HepG2 (cell line): ENCODE results near the gene SLIT3. TPM values are rescaled to one million over a fixed set of nuclear protein-coding genes. Genes with fewer than 3 reads are reported as not detected.

Source experiments
- ATAC-seq: fragments of 200-7000 bp; cut with Tn5 transposase; 3 replicates; pipeline ENCODE4 v1.9.1; 2020; ENCODE audit warnings: mild to moderate bottlenecking, moderate library complexity
- BruUV-seq: library from RNA; stranded (reverse); fragments of 400-500 nt; replicated peaks from 2 replicates; lab custom pipeline; 2021; lab: Mats Ljungman, UMichigan
- CTCF ChIA-PET: fragments of 300-600 bp; formaldehyde crosslinking; extraction: SDS; loops from one replicate; lab custom pipeline; 2021; ENCODE audit warnings: low total read pairs, inconsistent platforms, low intra/inter-chr PET ratio; lab: Yijun Ruan, JAX
- POLR2A ChIA-PET: fragments of 350-600 bp; sonication (Branson Sonifier 250); formaldehyde crosslinking; loops from one replicate; lab custom pipeline; 2020; ENCODE audit warnings: antibody characterized with exemption, inconsistent platforms; lab: Yijun Ruan, JAX
- DNase-seq: peaks from one replicate; pipeline ENCODE4 v3.0.0-alpha.2; 2015; ENCODE audit warnings: low spot score
- FAIRE-seq: peaks from 3 replicates; lab custom pipeline; 2011; peaks lifted over from hg19 to GRCh38; lab: Jason Lieb, UNC
- H2AFZ ChIP-seq: one replicate; pipeline ENCODE4 v1.6.1; 2011; ENCODE audit warnings: low read length, inconsistent platforms
- H3K27ac ChIP-seq: fragments of 300-600 bp; 3 replicates; pipeline ENCODE4 v1.8.0; 2011; ENCODE audit warnings: mixed run types, mild to moderate bottlenecking, mixed read lengths, low read length, inconsistent platforms; ENCODE audit not compliant: insufficient read depth; ENCODE audit errors: extremely low read length
- H3K27me3 ChIP-seq, 2 experiments: fragments of 200-600 bp in 1 of 2; 2 replicates in 1 of 2; 3 replicates in 1 of 2; pipeline versions ENCODE4 v1.6.0 to v1.8.0; 2011; ENCODE audit warnings: low read length in 2 of 2, mild to moderate bottlenecking in 2 of 2, moderate library complexity in 2 of 2, inconsistent platforms in 1 of 2; ENCODE audit not compliant: insufficient read depth in 2 of 2, control insufficient read depth in 1 of 2
- H3K36me3 ChIP-seq, 2 experiments: fragments of 200-600 bp in 1 of 2; replicated peaks in 1 of 2; 2 replicates in 1 of 2; 3 replicates in 1 of 2; pipeline versions ENCODE4 v1.5.1 to v1.8.0; 2011; ENCODE audit warnings: low read length in 2 of 2, inconsistent platforms in 1 of 2; ENCODE audit not compliant: insufficient read depth in 2 of 2, control insufficient read depth in 1 of 2
- H3K4me1 ChIP-seq: 2 replicates; pipeline ENCODE4 v1.5.1; 2012; ENCODE audit warnings: low read length, inconsistent platforms; ENCODE audit not compliant: insufficient read depth
- H3K4me2 ChIP-seq: 2 replicates; pipeline ENCODE4 v1.6.0; 2011; ENCODE audit warnings: low read depth, low read length, inconsistent platforms
- H3K4me3 ChIP-seq, 3 experiments: fragments of 200-600 bp in 1 of 3; sonication (generic), shearing (Covaris generic) in 1 of 3; replicated peaks in 1 of 3; 2 replicates each; pipeline ENCODE4 v1.5.1; 2011 to 2016; ENCODE audit warnings: low read length in 3 of 3, inconsistent platforms in 2 of 3, low read depth in 2 of 3, mild to moderate bottlenecking in 2 of 3, control low read depth in 1 of 3, mixed read lengths in 1 of 3; ENCODE audit not compliant: insufficient read depth in 1 of 3
- H3K79me2 ChIP-seq: one replicate; pipeline ENCODE4 v1.6.1; 2011; ENCODE audit warnings: low read length, inconsistent platforms; ENCODE audit not compliant: insufficient read depth
- H3K9ac ChIP-seq: 2 replicates; pipeline ENCODE4 v1.6.0; 2011; ENCODE audit warnings: mild to moderate bottlenecking, low read depth, low read length, inconsistent platforms; ENCODE audit not compliant: insufficient read depth
- H3K9me3 ChIP-seq: 2 replicates; pipeline ENCODE4 v1.5.1; 2012; ENCODE audit warnings: mild to moderate bottlenecking, low read length
- H4K20me1 ChIP-seq: 2 replicates; pipeline ENCODE4 v1.6.0; 2011; ENCODE audit warnings: inconsistent platforms, mild to moderate bottlenecking, low read length, moderate library complexity; ENCODE audit not compliant: insufficient read depth
- DNMT3B ChIP-seq: conservative IDR thresholded peaks from 2 replicates; pipeline ENCODE4 v1.6.1; 2016; ENCODE audit warnings: missing biosample characterization, control low read depth
- MXD1 ChIP-seq: sonication (generic); formaldehyde crosslinking; IDR thresholded peaks from 2 replicates; pipeline ENCODE4 v1.4.0; 2020; ENCODE audit warnings: mild to moderate bottlenecking, missing genetic modification reagents
- PHF21A ChIP-seq: sonication (generic); formaldehyde crosslinking; IDR thresholded peaks from 2 replicates; pipeline ENCODE4 v1.5.0; 2020; ENCODE audit warnings: mild to moderate bottlenecking, missing genetic modification reagents
- ZHX2 ChIP-seq, 2 experiments: sonication (generic) in 1 of 2; formaldehyde crosslinking in 1 of 2; IDR thresholded peaks; 2 replicates each; pipeline versions ENCODE4 v1.6.1 to v1.9.0; 2014 to 2022; ENCODE audit warnings: antibody characterized with exemption in 1 of 2, borderline replicate concordance in 1 of 2, inconsistent platforms in 1 of 2, low read depth in 1 of 2, missing genetic modification reagents in 1 of 2
- ZMAT3 ChIP-seq: sonication (generic); formaldehyde crosslinking; conservative IDR thresholded peaks from 2 replicates; pipeline ENCODE4 v1.7.0; 2021; ENCODE audit warnings: missing genetic modification reagents
- ZNF160 ChIP-seq: sonication (generic); formaldehyde crosslinking; IDR thresholded peaks from 2 replicates; pipeline ENCODE4 v1.8.0; 2022; ENCODE audit warnings: mild to moderate bottlenecking, inconsistent platforms, missing genetic modification reagents
- ZNF331 ChIP-seq: sonication (generic); formaldehyde crosslinking; IDR thresholded peaks from 2 replicates; pipeline ENCODE4 v1.4.0; 2020; ENCODE audit warnings: missing genetic modification reagents
- ZNF512 ChIP-seq: sonication (generic); formaldehyde crosslinking; IDR thresholded peaks from 2 replicates; pipeline ENCODE4 v1.4.0; 2020; ENCODE audit warnings: mild to moderate bottlenecking, missing genetic modification reagents
- ZSCAN12 ChIP-seq: sonication (generic); formaldehyde crosslinking; IDR thresholded peaks from 2 replicates; pipeline ENCODE4 v1.9.0; 2021; ENCODE audit warnings: mild to moderate bottlenecking, missing genetic modification reagents
- ZSCAN30 ChIP-seq: sonication (generic); formaldehyde crosslinking; IDR thresholded peaks from 2 replicates; pipeline ENCODE4 v1.5.0; 2020; ENCODE audit warnings: mild to moderate bottlenecking, missing genetic modification reagents
- WGBS: methylation state at CpG from one replicate; pipeline ENCODE4 v1.1.6; 2017; ENCODE audit warnings: low lambda C conversion rate; 5-methylcytosine and 5-hydroxymethylcytosine counted together
- in situ Hi-C: cut with HindIII; loops from 2 replicates; pipeline ENCODE4 v1.10.0; 2017; ENCODE audit warnings: low pct_unique_long_range_greater_than_20kb; ENCODE audit not compliant: extremely low pct_ligation_motif_present
- intact Hi-C: fragments of 100-400 bp; cut with micrococcal nuclease; formaldehyde crosslinking; loops from one replicate; pipeline ENCODE4 v1.10.0; 2022; ENCODE audit not compliant: unreplicated experiment
- polyA plus RNA-seq, 8 experiments: library from polyadenylated mRNA; depleted of rRNA in 3 of 8; stranded (reverse) in 7 of 8; unstranded in 1 of 8; fragments of >200 nt; fragmentation: Illumina TruSeq in 4 of 8; extraction: Trizol in 4 of 8; gene quantifications; 2 replicates each; pipeline versions ENCODE4 v1.2.1 to v1.2.3, GENCODE V29; 2011 to 2016; ENCODE audit warnings: low read depth in 4 of 8, missing spikeins in 1 of 8, mixed read lengths in 1 of 8; ENCODE audit not compliant: insufficient read depth in 1 of 8
- total RNA-seq, 5 experiments: library from RNA; depleted of rRNA; stranded (reverse); fragments of >200 nt; fragmentation: Illumina TruSeq; extraction: Trizol; gene quantifications; 2 replicates each; pipeline ENCODE4 v1.2.3, GENCODE V29; 2016; ENCODE audit warnings: low read depth in 1 of 5

SLIT3 gene
- total and polyA plus RNA-seq, 2 of the 13 experiments (the other 11 are each of a cell fraction or from before 2014, with no cell fraction given): not detected

DNA sequence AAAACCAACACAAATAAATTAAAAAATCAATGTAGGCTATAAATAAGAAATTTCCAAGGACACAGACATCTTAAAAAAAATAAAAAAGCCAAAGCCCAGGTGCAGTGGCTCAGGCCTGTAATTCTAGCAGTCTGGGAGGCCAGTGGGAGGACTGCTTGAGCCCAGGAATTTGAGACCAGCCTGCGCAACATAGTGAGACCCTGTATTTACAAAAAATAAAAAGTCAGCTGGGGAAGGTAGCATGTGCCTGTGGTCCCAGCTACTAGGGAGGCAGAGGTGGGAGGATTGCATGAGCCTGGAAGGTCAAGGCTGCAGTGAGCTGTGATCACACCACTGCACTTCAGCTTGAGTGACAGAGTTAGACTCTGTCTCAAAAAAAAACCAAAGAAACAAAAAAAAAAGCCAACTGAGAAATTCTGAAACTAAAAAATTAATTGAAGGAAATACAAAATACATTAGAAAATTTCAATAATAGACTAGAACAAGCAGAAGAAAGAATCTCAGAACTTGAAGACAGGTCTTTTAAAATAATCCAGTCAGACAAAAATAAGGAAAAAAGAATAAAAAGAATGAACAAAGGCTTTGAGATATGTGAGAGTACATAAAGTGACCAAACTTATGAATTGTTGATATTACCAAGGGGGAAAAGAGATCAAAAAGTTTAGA lies 572.3 kb downstream of the SLIT3 start:
- FAIRE-seq (no peak), ATAC-seq (no peak), DNase-seq (no peak)
- H3K27ac ChIP-seq: no peak overlapping the region
- H3K4me1 ChIP-seq: no peaks in the 10 kb centered on the region
- CTCF ChIA-PET: no interaction called here
- intact Hi-C loops (no loop called here), in situ Hi-C loops (no loop called here)
- H2AFZ ChIP-seq: no peak overlapping the region
- no peaks in the 10 kb centered on the region for H3K36me3 ChIP-seq
- H4K20me1 ChIP-seq: no peaks in the 10 kb centered on the region
- H3K4me3 ChIP-seq: no peak overlapping the region
- WGBS: 35% methylated on average over 1 of the region's 1 CpG
- H3K9ac ChIP-seq: no peak overlapping the region
- peak; percentile 81; the same call in 1 of the 2 replicates for TF ChIP-seq ZNF160 (CRISPR knock-in tag)
- no peak for TF ChIP-seq PHF21A
- TF ChIP-seq ZMAT3 (CRISPR knock-in tag): no peak
- no peak for TF ChIP-seq ZSCAN30 (CRISPR knock-in tag)
- TF ChIP-seq MXD1: no peak
- no peaks in the 10 kb centered on the region; a peak in 1 of 5 replicates for H3K27me3 ChIP-seq
- POLR2A ChIA-PET: no interaction called here
- no peaks in the 10 kb centered on the region for H3K9me3 ChIP-seq
- H3K4me2 ChIP-seq: no peak overlapping the region
- H3K79me2 ChIP-seq: no peaks in the 10 kb centered on the region
- BruUV-seq: no TSS peak

- 0% methylated on average over 1 of the region's 2 CpGs for WGBS
- ChIA-PET CTCF (no interaction called here), POLR2A (no interaction called here)
- TF ChIP-seq ZHX2 (IDR thresholded peaks at IDR 0.05; ENCODE audit: low read depth): no peak
- TF ChIP-seq ZHX2 (CRISPR knock-in tag; IDR thresholded peaks at IDR 0.05; ENCODE audit: borderline replicate concordance): no peak
- no peak for TF ChIP-seq DNMT3B (CRISPR knock-in tag)
- TF ChIP-seq ZNF331 (CRISPR knock-in tag): no peak
- TF ChIP-seq ZNF512 (CRISPR knock-in tag): no peak
- no peak for TF ChIP-seq ZSCAN12
Measured at GRCh38 chr5:168727547-168727946, 573.4 kb downstream of the SLIT3 start.

More at GRCh38 chr5:168727547-168727946, 573.4 kb downstream of the SLIT3 start:
- H3K9ac ChIP-seq: no peak overlapping the region
- no peak for DNase-seq
- no peaks in the 10 kb centered on the region for H3K4me1 ChIP-seq
- BruUV-seq: no TSS peak
- no peak overlapping the region for H3K27ac ChIP-seq
- no peaks in the 10 kb centered on the region for H3K79me2 ChIP-seq
- H3K4me2 ChIP-seq: no peak overlapping the region
- in situ Hi-C loops (no loop called here), intact Hi-C loops (no loop called here)
- no peaks in the 10 kb centered on the region; a peak in 1 of 5 replicates for H3K27me3 ChIP-seq
- H3K36me3 ChIP-seq: no peaks in the 10 kb centered on the region
- H4K20me1 ChIP-seq: no peaks in the 10 kb centered on the region
- no peak overlapping the region for H2AFZ ChIP-seq
- no peak for FAIRE-seq
- no peak overlapping the region for H3K4me3 ChIP-seq
- ATAC-seq: no peak
- no peaks in the 10 kb centered on the region for H3K9me3 ChIP-seq
